NB4 (cell line): Measurements from ENCODE around the gene RAMP3.

Source experiments
- MAX ChIP-seq: IDR thresholded peaks from 2 replicates; pipeline ENCODE4 v1.6.1; 2011; ENCODE audit warnings: low read depth, low read length
- POLR2A ChIP-seq: IDR thresholded peaks from 2 replicates; pipeline ENCODE4 v1.6.1; 2011; ENCODE audit warnings: mild to moderate bottlenecking; ENCODE audit not compliant: insufficient read length; ENCODE audit errors: extremely low read depth

- no peak for TF ChIP-seq POLR2A
- TF ChIP-seq MAX = no peak
These were observed 46.4 kb downstream of the RAMP3 start for GRCh38 chr7:45203936-45204445.
